Nephron (organoid): ENCODE measurements around the gene MID1.
A peak's percentile ranks its signal among the peaks of the same experiment; 100 is the strongest.

ENCODE experiments used
- H3K27ac Mint-ChIP-seq, 3 experiments: 2 replicates each; pipeline ENCODE4 v1.8.0; 2020; ENCODE audit warnings: mixed read lengths in 3 of 3, mild to moderate bottlenecking in 2 of 3, moderate library complexity in 1 of 3
- H3K27me3 Mint-ChIP-seq: 2 replicates; pipeline ENCODE4 v1.8.0; 2021; ENCODE audit warnings: low read depth, mild to moderate bottlenecking, moderate library complexity, mixed read lengths
- H3K36me3 Mint-ChIP-seq: 2 replicates; pipeline ENCODE4 v1.8.0; 2020; ENCODE audit warnings: low read depth, mixed read lengths
- H3K4me1 Mint-ChIP-seq: 2 replicates; pipeline ENCODE4 v1.8.0; 2020; ENCODE audit warnings: mixed read lengths
- H3K4me3 Mint-ChIP-seq, 3 experiments: 2 replicates each; pipeline ENCODE4 v1.8.0; 2020; ENCODE audit warnings: mild to moderate bottlenecking in 3 of 3, mixed read lengths in 3 of 3, moderate library complexity in 2 of 3
- H3K9me3 Mint-ChIP-seq: 2 replicates; pipeline ENCODE4 v1.8.0; 2020; ENCODE audit warnings: mixed read lengths
- CTCF ChIP-seq, 3 experiments: fragments of 200-600 bp; sonication (generic); IDR thresholded peaks; one replicate each; pipeline ENCODE4 v1.5.0; 2021; ENCODE audit warnings: antibody characterized with exemption in 3 of 3; ENCODE audit not compliant: unreplicated experiment in 3 of 3

The MID1 gene

DNA sequence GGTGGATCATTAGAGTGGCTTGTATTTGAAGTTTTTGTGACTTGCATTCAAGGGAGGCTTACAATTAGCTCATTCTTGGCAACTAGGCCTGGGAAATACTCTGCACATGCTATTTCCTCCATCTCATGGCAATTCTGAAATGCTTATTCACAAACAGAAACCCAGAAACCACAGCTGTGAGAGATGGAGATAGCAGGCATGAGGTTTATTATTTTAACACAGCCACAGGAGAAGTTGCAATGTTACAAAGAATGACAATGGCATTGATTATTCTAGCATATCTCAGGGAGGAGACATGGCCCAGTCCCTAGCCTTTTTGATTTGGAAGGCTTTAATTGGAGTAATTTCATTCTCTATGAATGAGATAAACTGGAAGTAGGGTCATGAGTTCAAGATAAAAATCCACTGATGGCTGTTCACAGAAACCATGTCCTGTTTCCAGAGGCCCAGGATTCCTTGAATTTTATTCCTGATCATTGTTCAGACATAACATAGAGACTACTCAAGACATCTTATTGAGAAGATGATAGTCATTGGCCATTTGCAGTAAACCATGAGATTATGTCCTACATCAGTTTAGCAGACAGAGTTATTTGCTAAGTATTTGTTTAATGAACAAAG is 123.9 kb downstream of the MID1 start:
- Mint-ChIP-seq H3K27ac (no peak overlapping the region), H3K36me3 (peaks cover 20% of the 10 kb centered on the region), H3K9me3 (peaks cover 4% of the 10 kb centered on the region), H3K27me3 (no peaks in the 10 kb centered on the region), H3K4me1 (peaks cover 3% of the 10 kb centered on the region), H3K4me3 (no peak overlapping the region)
- no peak for TF ChIP-seq CTCF (IDR thresholded peaks at IDR 0.05; ENCODE audit: unreplicated experiment in 3 of 3)

GRCh38 chrX:10495677-10496076 is 124.7 kb downstream of the MID1 start:
- Mint-ChIP-seq H3K27ac (no peak overlapping the region), H3K27me3 (no peaks in the 10 kb centered on the region), H3K36me3 (peaks cover 19% of the 10 kb centered on the region)

GRCh38 chrX:10492250-10492649 is 128.1 kb downstream of the MID1 start:
- peaks cover 19% of the 10 kb centered on the region for H3K36me3 Mint-ChIP-seq
- no peaks in the 10 kb centered on the region for H3K27me3 Mint-ChIP-seq
- TF ChIP-seq CTCF (IDR thresholded peaks at IDR 0.05; ENCODE audit: unreplicated experiment in 3 of 3) = no peak
- no peak overlapping the region for H3K27ac Mint-ChIP-seq
- peaks cover 2% of the 10 kb centered on the region for H3K9me3 Mint-ChIP-seq
- H3K4me3 Mint-ChIP-seq = no peak overlapping the region
- no peaks in the 10 kb centered on the region for H3K4me1 Mint-ChIP-seq

More at GRCh38 chrX:10495677-10496076, 124.7 kb downstream of the MID1 start:
- no peaks in the 10 kb centered on the region for H3K4me1 Mint-ChIP-seq
- H3K4me3 Mint-ChIP-seq = no peak overlapping the region
- TF ChIP-seq CTCF (IDR thresholded peaks at IDR 0.05; ENCODE audit: unreplicated experiment in 3 of 3) = no peak
- peaks cover 2% of the 10 kb centered on the region for H3K9me3 Mint-ChIP-seq

- Mint-ChIP-seq H3K27me3 (no peaks in the 10 kb centered on the region), H3K4me3 (no peak overlapping the region), H3K36me3 (peaks cover 25% of the 10 kb centered on the region), H3K27ac (peak overlapping the region; percentile 54 to 72 (median 60)), H3K9me3 (no peaks in the 10 kb centered on the region), H3K4me1 (peaks cover 24% of the 10 kb centered on the region)
- no peak for TF ChIP-seq CTCF (IDR thresholded peaks at IDR 0.05; ENCODE audit: unreplicated experiment in 3 of 3)
Measured at GRCh38 chrX:10486373-10486772, 134.0 kb downstream of the MID1 start.

- Mint-ChIP-seq H3K27ac (peak overlapping the region in 2 of 3 experiments; percentile 15 to 94), H3K4me1 (peaks cover 29% of the 10 kb centered on the region), H3K4me3 (no peak overlapping the region), H3K27me3 (no peaks in the 10 kb centered on the region), H3K36me3 (peaks cover 27% of the 10 kb centered on the region), H3K9me3 (no peaks in the 10 kb centered on the region)
- TF ChIP-seq CTCF (IDR thresholded peaks at IDR 0.05; ENCODE audit: unreplicated experiment in 3 of 3) = no peak
Measured at GRCh38 chrX:10485326-10485725, 135.1 kb downstream of the MID1 start.

DNA sequence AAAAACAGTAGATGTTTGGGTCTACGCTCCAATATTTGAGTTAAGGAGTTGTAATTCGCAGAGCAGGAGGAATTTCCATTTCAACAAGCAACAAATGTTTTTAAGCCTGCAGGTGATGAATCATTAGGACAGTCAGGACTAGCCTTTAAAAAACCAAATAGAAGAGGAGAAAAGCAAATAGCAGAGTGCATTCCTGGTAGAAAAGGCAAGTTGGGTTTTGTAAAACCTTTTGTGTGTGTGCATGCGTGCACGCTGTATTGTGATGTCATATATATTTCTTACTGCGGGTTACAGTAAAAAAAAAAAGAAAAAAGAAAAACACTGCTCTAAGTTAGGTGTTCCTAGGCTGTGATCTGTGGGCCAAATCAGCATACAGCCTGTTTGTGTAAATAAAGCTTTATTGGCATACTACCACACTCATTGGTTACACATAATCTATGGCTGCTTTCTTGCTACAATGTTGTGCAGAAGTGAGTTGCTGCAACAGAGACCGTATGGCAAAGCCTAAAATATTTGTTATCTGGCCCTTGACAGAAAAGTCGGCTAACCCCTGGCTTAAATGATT is 135.6 kb downstream of the MID1 start:
- H3K27ac Mint-ChIP-seq = peak overlapping the region; percentile 81 to 94 (median 86)
- TF ChIP-seq CTCF (IDR thresholded peaks at IDR 0.05; ENCODE audit: unreplicated experiment in 3 of 3) = no peak
- H3K4me1 Mint-ChIP-seq = peaks cover 31% of the 10 kb centered on the region
- no peaks in the 10 kb centered on the region for H3K27me3 Mint-ChIP-seq
- H3K36me3 Mint-ChIP-seq = peaks cover 31% of the 10 kb centered on the region
- no peaks in the 10 kb centered on the region for H3K9me3 Mint-ChIP-seq
- H3K4me3 Mint-ChIP-seq = no peak overlapping the region
